KOPT-K1 (cell line): Measurements from ENCODE around the gene ZKSCAN2.

Experiments used
- H3K27ac ChIP-seq: fragments of 200-600 bp; sonication (generic); 2 replicates; pipeline ENCODE4 v1.5.1; 2016; ENCODE audit warnings: antibody characterized with exemption, mild to moderate bottlenecking, low read depth, low read length; ENCODE audit not compliant: poor library complexity, severe bottlenecking
- H3K36me3 ChIP-seq: fragments of 200-600 bp; sonication (generic); 2 replicates; pipeline ENCODE4 v1.5.1; 2017; ENCODE audit warnings: antibody characterized with exemption, mild to moderate bottlenecking, low read length, moderate library complexity; ENCODE audit not compliant: insufficient read depth
- H3K9me3 ChIP-seq: fragments of 200-600 bp; sonication (generic); 2 replicates; pipeline ENCODE4 v1.5.1; 2017; ENCODE audit warnings: antibody characterized with exemption, low read length, mild to moderate bottlenecking; ENCODE audit not compliant: insufficient read depth, poor library complexity, severe bottlenecking

Gene ZKSCAN2

DNA sequence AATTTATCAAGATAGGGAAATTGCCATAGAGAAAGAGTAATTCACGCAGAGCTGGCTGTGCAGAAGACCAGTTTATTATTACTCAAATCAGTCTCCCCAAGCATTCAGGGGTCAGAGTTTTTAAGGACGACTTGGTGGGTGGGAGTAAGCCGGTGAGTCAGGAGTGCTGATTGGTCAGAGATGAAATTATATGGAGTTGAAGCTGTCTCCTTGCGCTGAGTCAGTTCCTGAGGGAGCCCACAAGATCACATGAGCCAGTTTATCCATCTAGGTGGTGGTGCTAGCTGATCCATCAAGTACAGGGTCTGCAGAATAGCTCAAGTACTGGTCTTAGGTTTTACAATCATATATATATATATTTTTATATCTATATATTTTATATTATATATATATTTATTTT, 46.9 kb downstream of the ZKSCAN2 start:
- Histone ChIP-seq H3K27ac (no peak overlapping the region), H3K9me3 (no peaks in the 10 kb centered on the region), H3K36me3 (no peaks in the 10 kb centered on the region)

DNA sequence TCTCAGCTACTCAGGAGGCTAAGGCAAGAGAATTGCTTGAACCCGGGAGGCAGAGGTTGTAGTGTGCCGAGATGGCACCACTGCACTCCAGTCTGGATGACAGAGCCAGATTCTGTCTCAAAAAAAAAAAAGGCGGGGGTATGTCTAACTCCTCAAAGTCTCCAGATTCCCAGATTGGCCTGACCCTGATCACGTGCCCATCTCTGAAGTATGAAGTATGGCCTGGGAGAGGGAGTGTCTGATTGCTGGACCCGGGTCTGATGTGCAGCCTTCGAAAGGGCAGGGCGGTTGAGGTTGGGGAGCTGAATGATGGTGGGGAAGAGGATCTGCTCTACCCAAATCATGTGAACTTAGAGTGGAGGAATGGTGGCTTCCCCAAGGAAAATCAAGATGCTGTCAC, 58.2 kb downstream of the ZKSCAN2 start:
- no peaks in the 10 kb centered on the region for H3K36me3 ChIP-seq
- no peak overlapping the region for H3K27ac ChIP-seq
- H3K9me3 ChIP-seq = no peaks in the 10 kb centered on the region

DNA sequence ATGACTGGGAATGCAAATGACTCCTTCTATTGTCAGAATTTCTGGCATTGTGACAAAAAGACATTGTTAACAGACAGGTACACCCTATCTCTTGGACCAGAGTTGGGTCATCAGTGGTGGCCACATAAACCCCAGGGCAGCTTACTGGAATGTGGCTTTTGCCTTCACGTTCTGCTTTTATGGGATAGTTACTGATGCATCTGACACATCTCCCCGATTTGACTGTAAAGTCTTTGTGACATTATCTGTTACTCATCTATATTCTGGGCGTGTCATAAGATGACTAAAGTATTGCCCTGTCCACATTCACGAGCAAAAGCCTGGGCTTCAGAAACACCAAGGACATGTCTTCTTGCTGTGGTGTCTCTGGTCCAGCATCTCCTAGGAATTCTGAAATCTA, 59.6 kb downstream of the ZKSCAN2 start:
- no peaks in the 10 kb centered on the region for H3K36me3 ChIP-seq
- H3K9me3 ChIP-seq = no peaks in the 10 kb centered on the region
- H3K27ac ChIP-seq = no peak overlapping the region

DNA sequence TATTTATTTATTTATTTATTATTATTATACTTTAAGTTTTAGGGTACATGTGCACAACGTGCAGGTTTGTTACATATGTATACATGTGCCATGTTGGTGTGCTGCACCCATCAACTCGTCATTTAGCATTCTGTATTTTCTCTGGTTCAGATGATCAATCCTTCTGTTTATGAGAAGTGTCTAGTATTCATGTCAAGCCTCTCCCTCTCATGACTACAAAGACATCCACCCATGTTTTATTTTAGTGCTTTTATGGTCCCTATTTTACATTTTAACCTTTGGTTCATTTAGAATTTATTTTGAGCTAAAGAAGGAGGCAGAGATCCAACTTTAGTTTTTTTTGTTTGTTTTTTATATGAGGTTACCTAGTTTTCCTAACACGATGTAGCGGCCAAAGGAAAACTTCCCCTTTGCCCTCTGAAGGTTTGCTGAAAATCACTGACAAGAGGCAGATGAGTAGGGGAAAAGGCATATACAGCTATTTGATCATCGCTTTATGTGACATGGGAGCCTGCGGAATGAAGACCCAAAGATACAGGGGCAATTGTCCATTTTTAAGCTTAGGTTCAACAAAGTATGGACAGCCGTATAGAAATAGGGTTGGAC, 63.3 kb downstream of the ZKSCAN2 start:
- no peaks in the 10 kb centered on the region for H3K9me3 ChIP-seq
- H3K36me3 ChIP-seq = no peaks in the 10 kb centered on the region
- no peak overlapping the region for H3K27ac ChIP-seq

DNA sequence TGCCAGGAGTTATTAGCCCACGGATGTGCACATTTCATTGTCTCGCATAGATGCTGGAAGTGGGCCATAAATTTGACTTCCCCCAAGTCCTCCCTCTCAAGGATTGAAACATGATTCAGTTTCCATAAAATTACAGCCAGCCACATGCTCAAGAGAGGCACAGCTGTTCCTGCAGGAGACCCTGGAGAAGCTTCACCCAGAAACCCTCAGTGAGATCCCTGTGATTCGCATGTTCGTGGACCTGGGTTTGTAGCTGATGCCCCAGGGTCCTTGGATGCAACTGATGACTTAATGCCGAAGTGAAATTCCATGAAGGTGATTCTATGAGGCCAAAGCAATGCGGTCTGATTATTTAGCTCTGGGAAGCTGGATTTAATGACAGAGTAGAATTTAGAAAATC, 65.5 kb downstream of the ZKSCAN2 start:
- no peaks in the 10 kb centered on the region for H3K9me3 ChIP-seq
- no peak overlapping the region for H3K27ac ChIP-seq
- H3K36me3 ChIP-seq = no peaks in the 10 kb centered on the region

DNA sequence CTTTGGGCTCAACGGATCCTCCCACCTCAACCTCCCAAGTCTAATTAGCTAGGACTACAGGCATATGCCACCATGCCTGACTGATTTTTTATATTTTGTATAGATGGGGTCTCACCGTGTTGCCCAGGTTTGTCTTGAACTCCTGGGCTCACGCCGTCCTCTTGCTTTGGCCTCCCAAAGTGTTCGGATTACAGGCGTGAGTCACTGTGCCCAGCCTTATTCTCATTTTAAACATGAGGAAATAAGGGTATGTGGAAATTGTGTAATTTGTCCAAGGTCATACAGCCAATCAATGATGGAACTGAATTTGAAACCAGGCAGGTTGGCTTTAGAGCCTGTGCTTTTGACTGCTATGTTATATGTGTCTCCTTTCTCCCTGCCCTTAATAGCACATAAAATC, 68.3 kb downstream of the ZKSCAN2 start:
- H3K27ac ChIP-seq = no peak overlapping the region
- H3K9me3 ChIP-seq = no peaks in the 10 kb centered on the region
- no peaks in the 10 kb centered on the region for H3K36me3 ChIP-seq

DNA sequence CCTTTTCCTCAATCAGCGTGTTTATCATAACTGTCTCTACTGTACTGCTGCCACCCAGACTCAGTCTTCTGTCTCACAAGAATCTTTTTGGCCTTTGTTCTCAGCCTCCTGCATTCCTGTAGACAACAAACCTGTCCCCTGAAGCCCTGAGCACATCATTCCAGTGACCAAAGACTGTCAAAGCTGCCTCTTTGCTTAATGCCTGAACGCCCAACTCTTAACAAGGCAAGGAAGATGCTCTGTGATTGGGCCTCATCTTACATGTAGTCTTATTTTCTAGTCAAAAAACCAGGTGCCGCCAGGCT, 70.2 kb downstream of the ZKSCAN2 start:
- no peaks in the 10 kb centered on the region for H3K9me3 ChIP-seq
- no peak overlapping the region for H3K27ac ChIP-seq
- no peaks in the 10 kb centered on the region for H3K36me3 ChIP-seq
